Dermis blood vessel endothelial cell (primary cell): ENCODE results near the gene SLBP. TPM values are rescaled to one million over a fixed set of nuclear protein-coding genes. Genes with fewer than 3 reads are reported as not detected.
"Not testable (repeated sequence)": the region's sequence is repeated elsewhere in the genome, so short reads cannot be mapped to it uniquely, and the experiment has no call there.

Source experiments
- DNase-seq: peaks from one replicate; pipeline ENCODE4 v3.0.0; 2010
- total RNA-seq: library from RNA; depleted of rRNA; stranded (reverse); fragments of >200 nt; gene quantifications from 2 replicates; pipeline ENCODE4 v1.2.3, GENCODE V29; 2014

SLBP gene
- total RNA-seq, 1 donor from 2014 or later: 62.8 TPM

- no peak for DNase-seq
Observed at GRCh38 chr4:1708581-1708980, 3.5 kb downstream of the SLBP start.

GRCh38 chr4:1706358-1706757 lies 5.8 kb downstream of the SLBP start:
- DNase-seq: no peak

GRCh38 chr4:1705732-1706131 lies 6.4 kb downstream of the SLBP start:
- no peak for DNase-seq

- no peak for DNase-seq
Observed at GRCh38 chr4:1703867-1704266, 8.3 kb downstream of the SLBP start.

GRCh38 chr4:1701671-1702070 lies 10.4 kb downstream of the SLBP start:
- not testable (repeated sequence) for DNase-seq

- no peak for DNase-seq
Observed at GRCh38 chr4:1695913-1696312, 16.2 kb downstream of the SLBP start.

- peak; percentile 90 for DNase-seq
Observed at GRCh38 chr4:1693131-1693896, 18.8 kb downstream of the SLBP start.

- no peak for DNase-seq
Observed at GRCh38 chr4:1691737-1692373, 20.3 kb downstream of the SLBP start.

- DNase-seq: no peak
Observed at GRCh38 chr4:1690698-1691097, 21.4 kb downstream of the SLBP start.

- no peak for DNase-seq
Observed at GRCh38 chr4:1686440-1687036, 25.6 kb downstream of the SLBP start.

GRCh38 chr4:1685235-1686150 lies 26.6 kb downstream of the SLBP start:
- DNase-seq: no peak

GRCh38 chr4:1684506-1685234 lies 27.4 kb downstream of the SLBP start:
- no peak for DNase-seq

GRCh38 chr4:1683736-1684505 lies 28.2 kb downstream of the SLBP start, which contains the start of gene FAM53A:
FAM53A (minus strand) TSS chr4:1684313; CDS start chr4:1668741, 15,572 bp downstream.
- DNase-seq: peak; percentile 90

GRCh38 chr4:1683261-1683735 lies 28.8 kb downstream of the SLBP start:
- DNase-seq: peak; percentile 49

- DNase-seq: no peak
Observed at GRCh38 chr4:1682860-1683259, 29.3 kb downstream of the SLBP start.

GRCh38 chr4:1678244-1678643 lies 33.9 kb downstream of the SLBP start:
- no peak for DNase-seq

- no peak for DNase-seq
Observed at GRCh38 chr4:1676605-1677525, 35.3 kb downstream of the SLBP start.

GRCh38 chr4:1675802-1676137 lies 36.3 kb downstream of the SLBP start:
- DNase-seq: no peak

- DNase-seq: no peak
Observed at GRCh38 chr4:1675136-1675801, 36.9 kb downstream of the SLBP start.
